Stimulated activated naive CD8-positive, alpha-beta T cell treated with anti-CD3 and anti-CD28 coated beads, Interleukin-15, amount 100 ng/mL, for 72 hours (primary cell): ENCODE measurements around the gene USP17L25.
A peak's percentile ranks its signal among the peaks of the same experiment; 100 is the strongest.
"Not testable (repeated sequence)": the region's sequence is repeated elsewhere in the genome, so short reads cannot be mapped to it uniquely, and the experiment has no call there.

Source experiments
- ATAC-seq: fragments of 150-1000 bp; cut with Tn5 transposase; 2 replicates; pipeline ENCODE4 v1.10.0; 2021; ENCODE audit warnings: mild to moderate bottlenecking, moderate library complexity
- DNase-seq, 2 donors: peaks; one replicate each; pipeline ENCODE4 v3.0.0; 2021 to 2022
- H3K27ac Mint-ChIP-seq, 2 donors: one replicate each; pipeline ENCODE4 v1.8.0; 2022; ENCODE audit warnings: mild to moderate bottlenecking in 2 of 2, mixed read lengths in 2 of 2, moderate library complexity in 2 of 2
- H3K27me3 Mint-ChIP-seq: one replicate; pipeline ENCODE4 v1.8.0; 2022; ENCODE audit warnings: mixed read lengths
- H3K4me1 Mint-ChIP-seq: one replicate; pipeline ENCODE4 v1.8.0; 2022; ENCODE audit warnings: mild to moderate bottlenecking, mixed read lengths
- H3K4me3 Mint-ChIP-seq, 2 donors: one replicate each; pipeline ENCODE4 v1.8.0; 2022; ENCODE audit warnings: mild to moderate bottlenecking in 2 of 2, mixed read lengths in 2 of 2, moderate library complexity in 1 of 2
- H3K9me3 Mint-ChIP-seq, 2 donors: one replicate each; pipeline ENCODE4 v1.8.0; 2022; ENCODE audit warnings: mixed read lengths in 2 of 2

USP17L25 gene

GRCh38 chr4:9329611-9330010 is at the start of gene USP17L25:
TSS of gene USP17L25 (plus strand) at chr4:9329911. CDS start at chr4:9329911, 0 bp downstream.
- not testable (repeated sequence) for ATAC-seq, DNase-seq, H3K4me1 Mint-ChIP-seq, H3K27ac Mint-ChIP-seq, H3K9me3 Mint-ChIP-seq, H3K4me3 Mint-ChIP-seq, H3K27me3 Mint-ChIP-seq

- not testable (repeated sequence) for H3K9me3 Mint-ChIP-seq, H3K4me1 Mint-ChIP-seq, ATAC-seq, H3K27me3 Mint-ChIP-seq, H3K27ac Mint-ChIP-seq, H3K4me3 Mint-ChIP-seq, DNase-seq
Observed at GRCh38 chr4:9324191-9324590, 5.5 kb upstream of the USP17L25 start.

- H3K4me3 Mint-ChIP-seq, ATAC-seq, DNase-seq, H3K9me3 Mint-ChIP-seq, H3K27ac Mint-ChIP-seq, H3K27me3 Mint-ChIP-seq, H3K4me1 Mint-ChIP-seq: not testable (repeated sequence)
Observed at GRCh38 chr4:9324865-9325264, 4.8 kb upstream of the USP17L25 start, which contains the start of gene USP17L24. TSS of gene USP17L24 (plus strand) at chr4:9325165. CDS start at chr4:9325165, 0 bp downstream.

- H3K27ac Mint-ChIP-seq, DNase-seq, ATAC-seq, H3K4me1 Mint-ChIP-seq, H3K27me3 Mint-ChIP-seq, H3K4me3 Mint-ChIP-seq, H3K9me3 Mint-ChIP-seq: not testable (repeated sequence)
Observed at GRCh38 chr4:9334358-9334757, 4.6 kb downstream of the USP17L25 start, which contains the start of gene USP17L26. TSS of gene USP17L26 (plus strand) at chr4:9334658. CDS start at chr4:9334658, 0 bp downstream.

GRCh38 chr4:9339103-9339502 is 9.4 kb downstream of the USP17L25 start, which contains the start of gene USP17L5:
TSS of gene USP17L5 (plus strand) at chr4:9339403. CDS start at chr4:9339403, 0 bp downstream.
- not testable (repeated sequence) for H3K4me3 Mint-ChIP-seq, ATAC-seq, DNase-seq, H3K27me3 Mint-ChIP-seq, H3K27ac Mint-ChIP-seq, H3K4me1 Mint-ChIP-seq, H3K9me3 Mint-ChIP-seq

GRCh38 chr4:9343848-9344247 is 14.1 kb downstream of the USP17L25 start, which contains the start of gene USP17L27:
TSS of gene USP17L27 (plus strand) at chr4:9344148. CDS start at chr4:9344148, 0 bp downstream.
- not testable (repeated sequence) for H3K27ac Mint-ChIP-seq, DNase-seq, ATAC-seq, H3K4me1 Mint-ChIP-seq, H3K27me3 Mint-ChIP-seq, H3K9me3 Mint-ChIP-seq, H3K4me3 Mint-ChIP-seq

- not testable (repeated sequence) for H3K9me3 Mint-ChIP-seq, H3K27me3 Mint-ChIP-seq, H3K4me3 Mint-ChIP-seq, DNase-seq, H3K4me1 Mint-ChIP-seq, H3K27ac Mint-ChIP-seq, ATAC-seq
Observed at GRCh38 chr4:9348593-9348992, 18.9 kb downstream of the USP17L25 start, which contains the start of gene USP17L28. TSS of gene USP17L28 (plus strand) at chr4:9348893. CDS start at chr4:9348893, 0 bp downstream.

GRCh38 chr4:9350866-9351265 is 21.2 kb downstream of the USP17L25 start:
- H3K4me1 Mint-ChIP-seq, H3K27ac Mint-ChIP-seq, ATAC-seq, H3K9me3 Mint-ChIP-seq, H3K4me3 Mint-ChIP-seq, H3K27me3 Mint-ChIP-seq: not testable (repeated sequence)
- peak in 1 of 2 donors; percentile 1 for DNase-seq

GRCh38 chr4:9353338-9353737 is 23.6 kb downstream of the USP17L25 start, which contains the start of gene USP17L29:
TSS of gene USP17L29 (plus strand) at chr4:9353638. CDS start at chr4:9353638, 0 bp downstream.
- not testable (repeated sequence) for H3K27ac Mint-ChIP-seq, H3K27me3 Mint-ChIP-seq, DNase-seq, H3K4me3 Mint-ChIP-seq, H3K9me3 Mint-ChIP-seq, H3K4me1 Mint-ChIP-seq, ATAC-seq

- not testable (repeated sequence) for H3K27ac Mint-ChIP-seq, H3K4me1 Mint-ChIP-seq, H3K9me3 Mint-ChIP-seq, H3K4me3 Mint-ChIP-seq, ATAC-seq, H3K27me3 Mint-ChIP-seq, DNase-seq
Observed at GRCh38 chr4:9362829-9363228, 33.1 kb downstream of the USP17L25 start, which contains the start of gene USP17L30. TSS of gene USP17L30 (plus strand) at chr4:9363129. CDS start at chr4:9363129, 0 bp downstream.

GRCh38 chr4:9379881-9380280 is 50.2 kb downstream of the USP17L25 start:
- ATAC-seq, H3K27me3 Mint-ChIP-seq, H3K4me1 Mint-ChIP-seq, H3K9me3 Mint-ChIP-seq, H3K4me3 Mint-ChIP-seq, H3K27ac Mint-ChIP-seq, DNase-seq: not testable (repeated sequence)
